GM18951 (cell line): ENCODE data around the gene MBD5.

Experiments used
- POLR2A ChIP-seq: IDR thresholded peaks from 4 replicates; pipeline ENCODE4 v1.6.1; 2011; ENCODE audit warnings: mild to moderate bottlenecking; ENCODE audit not compliant: insufficient read length, insufficient read depth; ENCODE audit errors: extremely low read depth
- in situ Hi-C: fragments of 300-500 bp; cut with MboI; formaldehyde crosslinking; loops from one replicate; pipeline ENCODE4 v1.12.0; 2022; ENCODE audit warnings: low sequenced_read_pairs, mixed read lengths, inconsistent platforms; ENCODE audit not compliant: unreplicated experiment

MBD5 gene

DNA sequence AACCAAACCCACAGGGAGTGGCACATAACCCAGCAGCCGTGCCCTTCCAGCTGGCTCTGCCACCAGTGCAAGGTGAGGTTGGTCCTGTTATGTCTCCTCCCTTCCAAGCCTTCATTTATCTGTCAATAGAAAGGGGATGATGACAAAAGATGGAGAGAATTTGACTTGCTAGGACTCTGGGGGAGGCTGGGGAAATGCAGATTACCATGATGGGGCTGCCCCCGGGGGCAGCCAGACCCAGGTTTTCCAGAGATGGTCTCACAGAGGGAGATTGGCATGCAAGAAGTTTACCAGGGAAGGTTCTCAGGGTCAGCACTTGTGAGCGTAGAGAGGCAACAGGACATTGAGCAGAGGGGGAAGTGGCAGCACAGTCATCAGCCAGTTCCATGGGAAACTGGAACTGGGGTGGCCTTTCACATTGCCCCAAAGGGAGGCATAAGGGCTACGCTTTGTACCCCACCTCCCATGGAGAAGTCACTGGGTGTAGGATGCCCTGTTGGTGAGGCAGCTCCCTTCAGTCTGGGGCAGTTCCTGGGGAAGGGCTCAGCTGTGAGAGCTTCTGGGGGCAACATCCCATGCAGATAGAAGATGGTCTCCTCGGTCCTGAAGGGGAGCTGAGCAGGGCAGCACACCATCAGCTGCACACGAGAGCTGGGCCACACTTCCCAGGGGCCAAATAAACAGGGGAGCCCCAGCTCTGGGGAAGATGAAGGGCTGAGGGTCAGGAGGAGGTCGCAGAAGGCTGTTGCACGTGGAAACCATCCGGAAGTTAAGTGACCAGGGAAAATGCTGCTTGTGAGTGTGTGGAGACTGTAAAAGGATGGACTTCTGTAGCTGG is 505.8 kb downstream of the MBD5 start:
- TF ChIP-seq POLR2A, result no peak
- in situ Hi-C loops, result no loop called here

DNA sequence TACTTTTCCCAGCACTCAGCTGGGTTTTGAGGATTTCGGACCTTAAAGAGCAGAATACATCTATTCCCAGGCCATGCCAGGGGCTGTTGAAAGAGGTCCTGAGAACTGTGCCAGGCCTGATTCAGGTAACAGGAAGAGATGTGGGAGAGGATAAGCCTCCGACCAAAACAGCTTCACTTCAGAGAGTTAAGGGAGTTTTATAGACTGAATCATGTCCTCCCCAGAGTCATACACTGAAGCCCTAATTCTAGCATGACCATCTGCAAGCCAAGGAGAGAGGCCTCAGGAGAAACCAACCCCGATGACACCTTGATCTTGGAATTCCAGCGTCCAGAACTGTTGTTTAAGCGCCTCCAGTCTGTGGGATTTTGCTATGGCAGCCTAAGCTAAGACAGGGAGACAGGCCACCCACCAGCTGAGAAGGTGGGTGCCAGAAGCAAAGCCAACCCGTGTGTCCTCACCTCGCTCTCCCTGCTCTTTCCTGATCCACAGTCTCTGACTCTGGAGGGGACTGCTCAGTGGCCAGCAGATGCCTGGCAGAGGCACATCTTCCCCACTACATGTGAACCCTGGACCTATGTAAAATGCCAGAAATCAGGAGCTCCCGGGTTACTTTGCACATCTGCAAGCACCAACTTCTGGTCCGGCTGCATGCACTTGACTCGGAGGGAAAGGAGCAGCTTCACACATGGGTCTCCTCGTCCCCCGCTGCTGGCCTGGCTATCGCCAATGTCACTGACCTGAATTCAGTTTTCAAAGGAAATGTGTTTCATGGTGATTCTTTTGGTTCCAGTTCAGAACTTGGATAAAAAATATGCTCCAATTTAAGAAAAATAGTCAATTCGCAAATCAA is 506.8 kb downstream of the MBD5 start:
- no peak for TF ChIP-seq POLR2A
- in situ Hi-C loops, result no loop called here

DNA sequence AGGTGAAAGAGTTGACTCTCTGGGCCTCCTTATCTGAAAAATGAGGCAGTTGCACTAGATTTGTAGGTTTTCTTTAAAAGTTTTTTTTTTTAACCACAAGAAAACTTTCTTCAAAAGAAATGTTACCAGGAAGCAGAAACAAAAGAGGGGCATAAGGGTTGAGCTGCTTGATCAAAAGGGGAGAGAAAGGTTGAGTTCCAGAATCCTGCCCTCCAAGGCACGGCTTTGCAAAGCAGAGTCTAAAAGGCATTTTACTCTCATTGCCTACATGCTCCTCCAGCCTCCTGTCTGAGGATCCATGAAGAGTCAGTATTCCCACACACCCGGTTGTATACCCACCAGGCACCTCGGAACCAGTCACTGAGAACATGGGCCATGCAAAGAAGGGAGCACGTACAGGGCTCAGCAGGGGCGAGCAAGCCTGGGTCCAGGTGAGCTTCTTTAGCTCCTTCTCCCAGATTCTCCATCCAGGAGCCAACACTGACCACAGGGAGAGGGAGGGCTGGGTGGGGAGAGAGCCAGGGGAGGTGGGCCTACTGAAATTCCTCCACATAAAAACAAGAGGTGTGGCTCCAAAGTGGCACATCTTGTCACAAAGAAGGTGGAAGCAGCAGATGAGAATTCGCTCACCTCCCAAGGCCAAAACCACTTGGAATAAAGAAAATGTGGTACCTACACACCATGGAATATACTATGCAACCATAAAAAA is 507.6 kb downstream of the MBD5 start:
- TF ChIP-seq POLR2A, result no peak
- in situ Hi-C loops, result no loop called here

DNA sequence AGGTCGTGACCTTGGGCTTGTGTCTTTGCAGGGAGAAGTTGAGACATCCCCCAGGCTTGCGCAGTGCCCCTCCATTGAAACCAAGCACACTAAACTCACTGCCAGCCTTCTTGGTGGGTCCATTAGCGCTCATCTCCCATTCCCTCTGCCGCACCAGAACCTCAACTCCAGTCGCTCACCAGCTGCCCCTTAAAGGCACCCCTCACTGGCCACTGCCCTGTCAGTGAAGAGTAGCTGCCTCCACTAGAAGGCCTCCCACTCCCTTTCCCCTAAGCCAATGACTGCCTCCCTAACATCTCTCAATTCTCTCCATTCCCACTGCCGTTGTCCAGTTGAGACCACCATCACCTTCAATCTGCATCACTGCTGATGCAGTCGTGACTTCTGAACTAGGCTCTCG is 508.9 kb downstream of the MBD5 start:
- TF ChIP-seq POLR2A, result no peak
- in situ Hi-C loops, result no loop called here

DNA sequence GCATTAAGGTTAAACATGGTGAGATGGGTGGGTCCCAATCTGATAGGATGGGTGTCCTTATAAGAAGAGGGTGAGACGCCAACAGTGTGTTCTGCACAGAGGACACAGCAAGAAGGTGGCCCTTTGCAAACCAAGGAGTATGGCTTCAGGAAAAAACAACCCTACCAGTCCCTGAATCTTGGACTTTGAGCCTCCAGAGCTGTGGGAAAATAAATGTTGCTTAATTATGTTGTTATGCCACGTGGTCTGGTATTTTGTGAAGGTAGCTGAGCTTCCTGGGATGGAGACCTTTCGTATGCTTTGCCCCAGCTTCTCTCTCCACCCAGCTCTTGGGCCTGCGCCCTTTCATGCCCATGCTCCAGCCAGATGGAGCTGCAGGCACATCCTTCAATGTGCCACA is 509.5 kb downstream of the MBD5 start:
- TF ChIP-seq POLR2A, result no peak
- in situ Hi-C loops, result no loop called here

DNA sequence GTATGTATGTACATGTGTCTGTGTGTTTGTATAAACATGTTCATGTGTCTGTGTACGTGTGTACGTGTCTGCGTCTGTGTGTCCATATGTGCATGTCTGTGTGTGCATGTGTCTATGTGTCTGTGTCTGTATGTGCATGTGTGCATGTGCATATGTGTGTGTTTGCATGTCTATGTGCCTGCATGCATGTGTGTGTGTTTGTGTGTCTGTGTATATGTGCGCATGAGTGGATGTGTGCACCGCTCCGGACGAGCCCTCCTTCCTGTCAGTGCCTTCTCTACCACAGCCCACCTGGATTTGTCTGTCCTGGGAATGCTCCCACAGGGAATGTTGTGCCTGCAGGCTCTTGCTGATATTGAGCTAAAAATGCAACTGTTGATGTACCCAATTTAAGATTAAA is 510.3 kb downstream of the MBD5 start:
- no peak for TF ChIP-seq POLR2A
- in situ Hi-C loops, result no loop called here

DNA sequence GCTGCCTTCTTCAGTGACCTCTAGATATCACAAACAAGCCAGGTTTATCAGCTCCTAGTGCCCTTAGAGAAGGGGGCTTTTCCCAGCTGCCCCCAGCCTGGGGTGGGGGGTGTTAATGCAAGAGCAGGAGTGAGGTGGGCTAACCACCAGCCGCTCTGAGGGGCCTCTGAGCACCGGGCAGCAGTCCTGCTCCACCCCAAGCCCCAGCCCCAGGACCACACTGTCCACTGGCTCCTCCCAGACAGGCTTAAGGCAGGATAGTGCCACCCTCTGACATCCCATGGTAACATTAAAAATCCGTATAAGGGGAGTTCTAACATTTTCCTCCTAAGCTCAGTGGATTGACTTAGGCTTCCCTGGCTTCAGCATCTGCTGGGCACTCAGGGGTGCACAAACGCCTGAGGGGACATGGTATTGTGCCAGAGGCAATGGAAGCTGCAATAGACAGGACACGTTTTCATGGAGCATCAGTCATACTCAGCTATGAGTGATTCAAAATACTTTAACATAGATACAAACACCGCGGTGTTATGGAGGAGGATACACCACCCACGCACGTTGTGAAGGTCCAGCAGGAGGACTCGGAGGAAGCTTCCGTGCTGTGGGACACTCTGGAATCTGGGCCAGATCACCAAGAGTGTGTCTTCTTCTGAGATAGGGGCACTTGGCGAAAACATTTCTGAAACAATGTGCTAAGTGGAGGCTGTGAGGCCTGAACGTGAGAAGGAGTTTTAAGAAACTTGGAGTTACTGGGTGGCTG is 511.0 kb downstream of the MBD5 start:
- in situ Hi-C loops, result no loop called here
- TF ChIP-seq POLR2A, result no peak

DNA sequence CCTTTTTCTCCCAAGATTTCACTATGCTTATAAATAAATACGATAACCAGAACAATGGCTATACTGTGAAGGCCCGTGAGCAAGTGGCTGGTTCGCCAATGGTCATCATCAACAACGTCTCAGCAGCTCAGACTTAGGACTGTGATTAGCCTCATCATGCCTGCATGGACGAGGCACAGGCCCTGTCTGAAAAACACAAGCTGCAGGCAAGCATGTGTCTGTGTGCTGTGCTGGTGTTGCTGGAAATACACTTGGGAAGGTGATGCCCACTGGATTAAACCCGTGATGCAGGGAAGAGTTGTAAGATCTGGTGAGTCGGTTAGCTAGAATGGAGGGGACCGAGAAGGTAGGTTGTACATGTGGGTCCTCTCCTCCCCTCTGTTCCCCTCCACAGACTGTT is 512.1 kb downstream of the MBD5 start:
- no peak for TF ChIP-seq POLR2A

DNA sequence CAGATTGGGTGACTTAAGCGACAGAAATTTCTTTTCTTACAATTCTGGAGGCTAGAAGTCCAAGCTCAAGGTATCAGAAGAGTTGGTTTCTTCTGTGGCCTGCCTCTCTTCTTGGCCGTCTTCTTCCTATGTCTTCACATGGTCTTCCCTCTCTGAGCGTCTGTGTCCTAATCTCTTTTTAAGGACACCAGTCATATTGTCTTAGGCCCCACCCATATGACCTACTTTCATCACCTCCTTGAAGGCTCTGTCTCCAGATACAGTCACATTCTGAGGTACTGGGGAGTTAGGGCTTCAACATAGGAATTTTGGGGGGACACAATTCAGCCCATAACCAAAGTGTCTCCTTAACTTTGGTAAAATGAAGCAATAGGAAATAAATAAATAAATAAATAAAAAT is 512.8 kb downstream of the MBD5 start:
- no peak for TF ChIP-seq POLR2A
- in situ Hi-C loops, result no loop called here

More for the DNA sequence above, 512.1 kb downstream of the MBD5 start:
- in situ Hi-C loops, result no loop called here

DNA sequence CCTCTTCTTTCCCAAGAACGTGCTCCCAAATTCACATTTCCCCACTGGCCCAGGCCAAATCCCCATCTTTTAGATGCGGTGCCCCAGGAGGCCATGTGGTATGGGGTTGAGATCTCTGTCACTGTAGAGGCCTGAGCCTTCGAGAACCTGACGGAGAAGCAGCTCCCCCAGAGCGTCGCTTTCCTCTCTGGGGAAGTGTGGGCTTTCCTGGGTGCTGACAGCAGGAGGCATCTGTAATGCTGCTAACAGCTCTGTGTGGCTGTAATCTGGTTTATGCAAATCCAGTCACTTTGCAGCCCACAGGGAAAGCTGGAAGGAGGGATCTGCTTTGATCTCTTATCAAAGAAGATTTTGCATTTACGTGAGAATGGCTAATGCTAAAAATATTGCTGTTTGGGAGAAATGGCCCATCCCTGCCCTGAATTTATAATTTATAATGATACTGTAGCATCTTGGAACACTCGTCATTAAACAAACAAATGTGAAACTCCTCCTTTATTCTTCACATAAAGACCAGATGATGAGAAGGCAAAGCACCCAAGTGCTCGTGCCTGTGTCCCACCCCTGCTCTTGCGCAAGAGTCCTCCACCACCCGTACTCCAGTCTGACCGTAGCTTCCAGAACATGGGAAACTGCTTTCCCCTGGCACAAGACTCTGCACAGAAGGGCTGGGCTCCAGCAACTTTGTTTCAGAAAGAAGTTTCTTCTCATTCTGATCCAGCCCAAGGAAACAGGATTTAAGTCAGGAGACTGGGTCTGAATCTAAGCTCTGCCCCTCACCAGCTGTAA is 513.7 kb downstream of the MBD5 start:
- TF ChIP-seq POLR2A, result no peak
- in situ Hi-C loops, result no loop called here

DNA sequence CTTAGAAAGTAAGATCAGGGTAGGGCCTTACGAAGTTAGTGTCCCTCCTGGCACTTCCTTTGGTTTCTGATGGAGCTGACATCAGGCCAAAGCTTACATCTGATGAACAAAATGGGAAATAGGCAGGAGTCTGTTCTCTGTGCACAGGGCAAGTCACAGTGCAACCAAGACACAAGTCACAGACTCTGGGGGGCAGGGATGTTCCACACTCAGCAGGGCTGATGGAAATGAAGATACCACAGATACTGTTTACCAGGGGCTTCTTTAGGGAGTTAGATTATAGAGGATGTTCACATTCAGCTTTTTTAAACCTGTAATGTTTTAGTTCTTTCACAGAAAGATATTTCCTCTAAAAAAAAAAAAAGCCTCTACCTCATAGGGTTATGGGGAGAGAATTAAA is 517.5 kb downstream of the MBD5 start:
- in situ Hi-C loops, result no loop called here
- no peak for TF ChIP-seq POLR2A

DNA sequence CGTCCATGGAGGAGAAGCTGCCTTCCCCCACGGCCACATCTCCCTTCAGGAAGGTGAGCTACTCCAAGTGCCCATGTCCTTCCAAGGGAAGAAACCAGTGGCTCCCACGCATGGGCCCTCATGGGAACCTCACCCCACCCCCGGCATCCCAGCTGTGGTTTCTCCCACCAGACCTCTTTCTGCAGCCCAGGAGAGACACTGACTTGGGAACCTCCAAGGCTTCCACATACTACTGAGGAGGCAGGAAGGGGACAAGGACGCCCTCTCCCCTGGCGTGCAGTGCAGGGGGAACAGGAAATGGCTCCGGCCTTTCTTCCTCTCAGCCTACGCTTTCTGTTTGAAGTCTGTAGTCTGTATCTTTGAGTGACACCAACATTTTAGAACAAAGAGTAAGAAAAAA is 519.1 kb downstream of the MBD5 start:
- in situ Hi-C loops, result no loop called here
- TF ChIP-seq POLR2A, result no peak
